Sigmoid colon (tissue), 7 donors: Measurements from ENCODE around the gene YIPF3. TPM values are rescaled to one million over a fixed set of nuclear protein-coding genes. Genes with fewer than 3 reads are reported as not detected.

Experiments used
- DNase-seq: peaks from one replicate; pipeline ENCODE4 v3.0.0-alpha.2; 2019
- H3K27ac ChIP-seq, 4 donors: fragments of 200-600 bp; sonication (generic); one replicate each; pipeline ENCODE4 v1.5.1; 2016 to 2019; ENCODE audit warnings: mild to moderate bottlenecking in 1 of 4
- H3K27me3 ChIP-seq, 3 donors: fragments of 200-600 bp; sonication (generic); one replicate each; pipeline ENCODE4 v1.5.1; 2019; ENCODE audit warnings: mild to moderate bottlenecking in 1 of 3
- H3K36me3 ChIP-seq, 4 donors: fragments of 200-600 bp; sonication (generic); one replicate each; pipeline ENCODE4 v1.5.1; 2016 to 2019
- H3K4me1 ChIP-seq, 4 donors: fragments of 200-600 bp; sonication (generic); one replicate each; pipeline ENCODE4 v1.5.1; 2017 to 2019
- H3K4me3 ChIP-seq, 4 donors: fragments of 200-600 bp; sonication (generic); one replicate each; pipeline ENCODE4 v1.5.1; 2017 to 2019; ENCODE audit warnings: mild to moderate bottlenecking in 2 of 4, moderate library complexity in 1 of 4
- H3K9me3 ChIP-seq, 4 donors: fragments of 200-600 bp in 3 of 4; sonication (generic) in 3 of 4; one replicate each; pipeline versions ENCODE4 v1.5.1 to v1.6.1; 2013 to 2019
- CTCF ChIP-seq, 4 experiments: fragments of 450-650 bp in 3 of 4; fragments of 200-600 bp in 1 of 4; IDR thresholded peaks; one replicate each; pipeline ENCODE4 v1.5.1; 2016 to 2019; ENCODE audit warnings: antibody characterized with exemption in 4 of 4, mild to moderate bottlenecking in 3 of 4, moderate library complexity in 2 of 4
- EP300 ChIP-seq, 4 donors: sonication (generic); formaldehyde crosslinking; IDR thresholded peaks; one replicate each; pipeline ENCODE4 v1.6.1; 2017; ENCODE audit warnings: antibody characterized with exemption in 4 of 4
- POLR2A ChIP-seq, 2 donors: fragments of 450-650 bp; IDR thresholded peaks; one replicate each; pipeline ENCODE4 v1.6.1; 2016; ENCODE audit warnings: antibody characterized with exemption in 2 of 2, mild to moderate bottlenecking in 2 of 2, moderate library complexity in 2 of 2
- POLR2AphosphoS5 ChIP-seq, 4 donors: sonication (generic); formaldehyde crosslinking; IDR thresholded peaks; one replicate each; pipeline ENCODE4 v1.6.1; 2017; ENCODE audit warnings: antibody characterized with exemption in 4 of 4
- WGBS, 2 donors: extraction: QIAGEN DNeasy Blood & Tissue Kit; methylation state at CpG; one replicate each; pipeline ENCODE4 v1.1.7; 2013; 5-methylcytosine and 5-hydroxymethylcytosine counted together
- intact Hi-C: fragments of 100-400 bp; cut with DNase I; formaldehyde crosslinking; loops from one replicate; pipeline ENCODE4 v1.15.1; 2023
- polyA plus RNA-seq, 3 donors: library from polyadenylated mRNA; stranded (reverse); fragments of 200-250 nt; gene quantifications; one replicate each; pipeline ENCODE4 v1.2.3, GENCODE V29; 2013
- total RNA-seq, 4 donors: library from RNA; depleted of rRNA; stranded (reverse); fragments of >200 nt; gene quantifications; one replicate each; pipeline ENCODE4 v1.1.0, GENCODE V29; 2016
- donor health status: healthy with polysubstance abuse.
- donor health status: Bipolar disorder and iron deficiency.
- donor health status: healthy.

YIPF3 gene
- total and polyA plus RNA-seq, 7 donors, result 35.4 to 93.6 (median 65.6) TPM

DNA sequence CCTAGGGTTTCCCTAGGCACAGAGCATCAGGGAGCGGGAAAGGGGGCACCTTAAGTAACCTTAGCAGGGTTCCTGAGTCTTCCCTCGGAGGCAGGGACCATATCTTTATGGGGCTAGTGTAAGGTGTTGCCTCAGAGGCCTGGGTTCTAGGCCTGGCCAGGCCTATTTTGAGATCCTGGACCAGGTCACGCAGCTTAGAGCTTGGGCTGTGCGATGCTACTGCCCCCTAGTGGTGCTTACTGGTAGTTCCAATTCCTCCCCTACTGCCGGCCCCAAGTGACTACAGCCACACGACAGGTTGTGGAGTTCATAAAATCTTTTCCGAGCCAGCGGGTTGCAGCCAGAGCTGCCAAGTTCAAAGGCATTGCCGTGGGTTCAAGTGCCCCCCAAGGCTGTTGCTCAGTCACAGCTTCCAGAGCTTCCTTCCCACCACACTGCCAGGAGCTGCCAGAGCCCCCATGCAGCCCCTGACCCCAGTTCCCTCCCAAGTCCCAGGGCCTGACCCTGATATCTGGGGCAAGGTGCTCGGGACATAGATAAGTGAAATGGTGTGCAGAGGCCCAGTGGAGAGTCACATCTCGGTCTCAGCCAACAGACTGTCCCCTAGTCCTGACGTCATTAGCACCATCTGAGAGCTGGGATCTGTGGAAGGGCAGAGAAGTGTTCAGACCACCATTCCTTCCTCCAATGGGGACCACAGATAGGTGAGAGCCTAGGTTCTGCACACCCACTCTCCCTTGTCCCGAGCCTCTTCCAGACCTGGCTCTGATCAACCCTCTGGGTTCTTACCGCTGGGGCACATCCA is 9.9 kb downstream of the YIPF3 start:
- H3K4me1 ChIP-seq, result peaks cover 0 to 25% (median 22%) of the 10 kb centered on the region in 4 donors
- peak overlapping the region in 1 of 4 donors; percentile 26 for H3K27ac ChIP-seq
- peak; percentile 89 for DNase-seq
- peaks cover 18 to 52% (median 39%) of the 10 kb centered on the region in 4 donors for H3K36me3 ChIP-seq
- no peaks in the 10 kb centered on the region for H3K9me3 ChIP-seq
- TF ChIP-seq POLR2AphosphoS5 (IDR thresholded peaks at IDR 0.05), result no peak
- peak; percentile 79 to 97 (median 92) for TF ChIP-seq CTCF (IDR thresholded peaks at IDR 0.05)
- H3K4me3 ChIP-seq, result no peak overlapping the region
- WGBS, 2 donors, result 20 to 30% methylated on average over 14 of the region's 14 CpGs
- intact Hi-C loops, result loop anchor here (1.0 to 5.0 kb wide), 5 partner anchors 30 to 280 kb away; partner anchors contain the start of genes DNPH1, TJAP1 and ZNF318
- H3K27me3 ChIP-seq, result peaks cover 0 to 14% (median 0%) of the 10 kb centered on the region in 3 donors

GRCh38 chr6:43506171-43506570 is 10.6 kb downstream of the YIPF3 start:
- WGBS, 2 donors, result 91 to 92% methylated on average over 3 of the region's 3 CpGs
- peak overlapping the region in 1 of 4 donors; percentile 26 for H3K27ac ChIP-seq
- H3K36me3 ChIP-seq, result peaks cover 16 to 50% (median 37%) of the 10 kb centered on the region in 4 donors
- DNase-seq, result no peak
- peaks cover 0 to 25% (median 22%) of the 10 kb centered on the region in 4 donors for H3K4me1 ChIP-seq
- intact Hi-C loops, result loop anchor here (1.0 to 5.0 kb wide), 5 partner anchors 29 to 279 kb away; partner anchors contain the start of genes DNPH1, TJAP1 and ZNF318
- no peak for TF ChIP-seq EP300 (IDR thresholded peaks at IDR 0.05)
- TF ChIP-seq POLR2A (IDR thresholded peaks at IDR 0.05), result no peak
- peaks cover 0 to 14% (median 0%) of the 10 kb centered on the region in 3 donors for H3K27me3 ChIP-seq
- no peaks in the 10 kb centered on the region for H3K9me3 ChIP-seq
- no peak overlapping the region for H3K4me3 ChIP-seq

- H3K36me3 ChIP-seq, result peaks cover 16 to 50% (median 41%) of the 10 kb centered on the region in 4 donors
Observed at GRCh38 chr6:43505718-43506117, 11.0 kb downstream of the YIPF3 start.

GRCh38 chr6:43504756-43505593 is 11.8 kb downstream of the YIPF3 start:
- Histone ChIP-seq H3K27ac (no peak overlapping the region), H3K4me3 (no peak overlapping the region), H3K27me3 (peaks cover 0 to 14% (median 0%) of the 10 kb centered on the region in 3 donors), H3K9me3 (no peaks in the 10 kb centered on the region), H3K36me3 (peaks cover 16 to 57% (median 48%) of the 10 kb centered on the region in 4 donors), H3K4me1 (peaks cover 0 to 18% (median 15%) of the 10 kb centered on the region in 4 donors)
- intact Hi-C loops, result loop anchor here (5.0 kb wide), 3 partner anchors 138 to 278 kb away; partner anchors contain the start of genes DNPH1 and ZNF318
- no peak for DNase-seq
- 94 to 95% methylated on average over 26 of the region's 26 CpGs for WGBS, 2 donors
- no peak for TF ChIP-seq POLR2A (IDR thresholded peaks at IDR 0.05)
- no peak for TF ChIP-seq EP300 (IDR thresholded peaks at IDR 0.05)

More at GRCh38 chr6:43505718-43506117, 11.0 kb downstream of the YIPF3 start:
- DNase-seq, result no peak
- H3K9me3 ChIP-seq, result no peaks in the 10 kb centered on the region
- no peak overlapping the region for H3K27ac ChIP-seq
- peaks cover 0 to 14% (median 0%) of the 10 kb centered on the region in 3 donors for H3K27me3 ChIP-seq
- H3K4me3 ChIP-seq, result no peak overlapping the region
- intact Hi-C loops, result loop anchor here (1.0 to 5.0 kb wide), 5 partner anchors 29 to 278 kb away; partner anchors contain the start of genes DNPH1, TJAP1 and ZNF318
- H3K4me1 ChIP-seq, result peaks cover 0 to 23% (median 20%) of the 10 kb centered on the region in 4 donors
- WGBS, 2 donors, result 81 to 85% methylated on average over 6 of the region's 6 CpGs
- TF ChIP-seq POLR2A (IDR thresholded peaks at IDR 0.05), result no peak
- no peak for TF ChIP-seq POLR2AphosphoS5 (IDR thresholded peaks at IDR 0.05)
- TF ChIP-seq EP300 (IDR thresholded peaks at IDR 0.05), result no peak
- no peak for TF ChIP-seq CTCF (IDR thresholded peaks at IDR 0.05)

DNA sequence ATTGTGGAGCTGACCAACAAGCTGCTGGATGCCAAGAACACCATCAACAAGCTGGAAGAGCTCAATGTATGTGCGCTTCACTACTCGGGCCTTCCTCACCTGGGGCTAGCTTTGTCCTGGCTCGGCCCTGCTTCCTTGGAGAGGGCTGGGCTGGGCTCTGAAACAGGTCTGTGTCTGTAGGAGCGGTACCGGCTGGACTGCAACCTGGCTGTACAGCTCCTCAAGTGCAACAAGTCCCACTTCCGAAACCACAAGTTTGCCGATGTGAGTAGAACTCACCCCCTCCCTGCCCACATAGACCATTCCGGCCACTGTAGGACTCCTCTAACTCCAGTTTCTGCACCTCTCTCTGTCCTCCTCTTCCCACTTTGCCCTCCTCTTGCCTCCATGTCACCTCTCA is 13.3 kb downstream of the YIPF3 start:
- peaks cover 26 to 73% (median 62%) of the 10 kb centered on the region in 4 donors for H3K36me3 ChIP-seq
- intact Hi-C loops, result no loop called here
- no peak overlapping the region for H3K27ac ChIP-seq
- peaks cover 0 to 2% (median 0%) of the 10 kb centered on the region in 3 donors for H3K27me3 ChIP-seq
- peaks cover 0 to 6% (median 4%) of the 10 kb centered on the region in 4 donors for H3K4me1 ChIP-seq
- H3K4me3 ChIP-seq, result no peak overlapping the region
- no peaks in the 10 kb centered on the region for H3K9me3 ChIP-seq
- DNase-seq, result no peak
- WGBS, 2 donors, result 90 to 93% methylated on average over 8 of the region's 8 CpGs
- TF ChIP-seq EP300 (IDR thresholded peaks at IDR 0.05), result no peak
- TF ChIP-seq POLR2AphosphoS5 (IDR thresholded peaks at IDR 0.05), result no peak
- no peak for TF ChIP-seq POLR2A (IDR thresholded peaks at IDR 0.05)
- no peak for TF ChIP-seq CTCF (IDR thresholded peaks at IDR 0.05)
